Loucy (cell line): ENCODE data around the gene NPEPPS.
"Not testable (repeated sequence)": the region's sequence is repeated elsewhere in the genome, so short reads cannot be mapped to it uniquely, and the experiment has no call there.

Experiments
- H2AFZ ChIP-seq: fragments of 200-600 bp; sonication (generic); 2 replicates; pipeline ENCODE4 v1.6.0; 2016; ENCODE audit warnings: antibody characterized with exemption, mild to moderate bottlenecking, low read length, moderate library complexity
- H3F3A ChIP-seq: fragments of 200-600 bp; 2 replicates; pipeline ENCODE4 v1.6.0; 2016; ENCODE audit warnings: antibody characterized with exemption, low read depth, mild to moderate bottlenecking
- H3K27me3 ChIP-seq: fragments of 200-600 bp; sonication (generic); 2 replicates; pipeline ENCODE4 v1.6.1; 2014; ENCODE audit warnings: low read length, mild to moderate bottlenecking; ENCODE audit not compliant: insufficient read depth, poor library complexity, severe bottlenecking
- H3K36me3 ChIP-seq: fragments of 200-600 bp; sonication (generic); 2 replicates; pipeline ENCODE4 v1.6.1; 2016; ENCODE audit warnings: low read length; ENCODE audit not compliant: insufficient read depth
- H3K4me1 ChIP-seq: fragments of 200-600 bp; sonication (generic); 2 replicates; pipeline ENCODE4 v1.5.1; 2014; ENCODE audit warnings: low read length, mild to moderate bottlenecking; ENCODE audit not compliant: insufficient read depth, poor library complexity, severe bottlenecking
- H3K4me2 ChIP-seq: fragments of 200-600 bp; sonication (generic); 2 replicates; pipeline ENCODE4 v1.6.0; 2014; ENCODE audit warnings: antibody characterized with exemption, low read length, low read depth, mild to moderate bottlenecking; ENCODE audit not compliant: poor library complexity, severe bottlenecking
- H3K4me3 ChIP-seq: fragments of 200-600 bp; sonication (generic); 2 replicates; pipeline ENCODE4 v1.5.1; 2014; ENCODE audit warnings: low read length, mild to moderate bottlenecking, mixed read lengths; ENCODE audit not compliant: poor library complexity, severe bottlenecking
- H3K79me2 ChIP-seq: fragments of 200-600 bp; sonication (generic); 2 replicates; pipeline ENCODE4 v1.6.1; 2014; ENCODE audit warnings: low read length; ENCODE audit not compliant: insufficient read depth
- H3K9ac ChIP-seq: fragments of 200-600 bp; sonication (generic); 2 replicates; pipeline ENCODE4 v1.6.0; 2014; ENCODE audit warnings: mild to moderate bottlenecking, low read depth, low read length, moderate library complexity; ENCODE audit not compliant: poor library complexity, severe bottlenecking
- H3K9me2 ChIP-seq: fragments of 200-600 bp; sonication (generic); replicated peaks from 2 replicates; pipeline ENCODE4 v1.6.1; 2016; ENCODE audit warnings: low read depth, low read length, mixed read lengths
- H3K9me3 ChIP-seq: fragments of 200-600 bp; sonication (generic); 2 replicates; pipeline ENCODE4 v1.6.1; 2014; ENCODE audit warnings: mild to moderate bottlenecking, antibody characterized with exemption, low read length, low read depth; ENCODE audit not compliant: insufficient read depth
- H4K20me1 ChIP-seq: fragments of 200-600 bp; sonication (generic); 2 replicates; pipeline ENCODE4 v1.6.0; 2014; ENCODE audit warnings: antibody characterized with exemption, low read length, mild to moderate bottlenecking; ENCODE audit not compliant: insufficient read depth, poor library complexity, severe bottlenecking

Gene NPEPPS, protein sequence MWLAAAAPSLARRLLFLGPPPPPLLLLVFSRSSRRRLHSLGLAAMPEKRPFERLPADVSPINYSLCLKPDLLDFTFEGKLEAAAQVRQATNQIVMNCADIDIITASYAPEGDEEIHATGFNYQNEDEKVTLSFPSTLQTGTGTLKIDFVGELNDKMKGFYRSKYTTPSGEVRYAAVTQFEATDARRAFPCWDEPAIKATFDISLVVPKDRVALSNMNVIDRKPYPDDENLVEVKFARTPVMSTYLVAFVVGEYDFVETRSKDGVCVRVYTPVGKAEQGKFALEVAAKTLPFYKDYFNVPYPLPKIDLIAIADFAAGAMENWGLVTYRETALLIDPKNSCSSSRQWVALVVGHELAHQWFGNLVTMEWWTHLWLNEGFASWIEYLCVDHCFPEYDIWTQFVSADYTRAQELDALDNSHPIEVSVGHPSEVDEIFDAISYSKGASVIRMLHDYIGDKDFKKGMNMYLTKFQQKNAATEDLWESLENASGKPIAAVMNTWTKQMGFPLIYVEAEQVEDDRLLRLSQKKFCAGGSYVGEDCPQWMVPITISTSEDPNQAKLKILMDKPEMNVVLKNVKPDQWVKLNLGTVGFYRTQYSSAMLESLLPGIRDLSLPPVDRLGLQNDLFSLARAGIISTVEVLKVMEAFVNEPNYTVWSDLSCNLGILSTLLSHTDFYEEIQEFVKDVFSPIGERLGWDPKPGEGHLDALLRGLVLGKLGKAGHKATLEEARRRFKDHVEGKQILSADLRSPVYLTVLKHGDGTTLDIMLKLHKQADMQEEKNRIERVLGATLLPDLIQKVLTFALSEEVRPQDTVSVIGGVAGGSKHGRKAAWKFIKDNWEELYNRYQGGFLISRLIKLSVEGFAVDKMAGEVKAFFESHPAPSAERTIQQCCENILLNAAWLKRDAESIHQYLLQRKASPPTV

DNA sequence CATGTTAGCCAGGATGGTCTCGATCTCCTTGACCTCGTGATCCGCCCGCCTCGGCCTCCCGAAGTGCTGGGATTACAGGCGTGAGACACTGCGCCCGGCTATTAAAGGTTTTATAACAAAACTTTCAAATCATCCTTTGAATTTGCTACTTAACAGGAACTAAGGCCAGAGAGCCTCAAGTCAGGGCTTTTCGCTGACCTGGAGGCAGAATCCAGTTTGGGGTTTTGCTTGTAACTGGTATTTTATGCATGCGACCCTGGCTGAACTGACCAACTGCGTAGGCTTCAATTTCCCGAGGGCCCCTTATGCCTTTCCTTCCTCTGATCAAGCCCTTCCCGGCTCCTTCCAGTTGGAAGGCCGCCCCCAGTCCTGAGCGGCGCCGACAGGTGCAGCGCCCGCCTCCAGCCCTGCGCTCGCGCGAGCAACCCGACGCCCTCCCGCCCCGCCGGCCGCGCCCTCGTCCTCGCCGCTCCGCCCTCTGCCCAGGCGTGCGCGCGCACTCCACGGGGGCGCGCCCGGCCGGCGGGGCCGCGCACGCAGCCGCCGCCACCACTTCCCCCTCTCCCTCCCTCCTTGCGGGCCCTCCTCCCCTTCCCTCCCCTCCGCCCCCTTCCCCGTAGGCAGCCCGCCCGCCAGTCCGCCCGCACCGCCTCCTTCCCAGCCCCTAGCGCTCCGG, at the start of gene NPEPPS:
Gene NPEPPS (plus strand): TSS at position 552 of the 676 bp plus-strand sequence. CDS start 193 bp downstream, outside the sequence.
- not testable (repeated sequence) for H3K36me3 ChIP-seq, H4K20me1 ChIP-seq, H3K9me2 ChIP-seq, H3K9me3 ChIP-seq, H3K27me3 ChIP-seq, H3K4me1 ChIP-seq, H3F3A ChIP-seq
- Histone ChIP-seq H2AFZ (peak within 1 kb of the TSS; percentile 81), H3K4me2 (peak within 1 kb of the TSS; percentile 74), H3K4me3 (peak within 1 kb of the TSS; percentile 84), H3K79me2 (peaks cover 30% of the 10 kb centered on the region), H3K9ac (peak within 1 kb of the TSS; percentile 74)

GRCh38 chr17:47491841-47492212, 39.1 kb upstream of the NPEPPS start:
- H3K4me2 ChIP-seq = peak overlapping the region; percentile 83
- 0 out of 2 replicates have a peak overlapping the region, but pooled peaks have one; percentile 55 for H2AFZ ChIP-seq

DNA sequence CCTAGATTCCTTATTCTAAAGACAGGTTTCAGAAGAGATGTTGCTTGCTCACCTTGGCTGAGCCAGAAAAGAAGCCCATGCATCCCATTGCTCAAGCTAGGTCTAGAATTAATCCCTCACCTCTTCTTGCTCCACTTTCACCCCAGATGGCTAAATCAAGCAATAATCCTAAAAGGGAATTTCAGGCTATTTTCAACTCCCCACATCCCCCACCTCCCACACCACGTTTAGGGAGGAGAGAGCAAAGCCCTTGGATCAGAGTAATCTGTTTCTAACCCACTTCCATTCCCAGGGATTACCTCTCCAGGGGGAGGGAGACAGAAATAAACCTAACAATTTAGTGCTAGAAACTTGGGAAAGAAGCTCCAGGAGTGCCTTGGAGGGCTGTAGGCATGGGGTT, 31.8 kb upstream of the NPEPPS start:
- peaks cover 14% of the 10 kb centered on the region for H3K4me1 ChIP-seq
- not testable (repeated sequence) for H3K9me2 ChIP-seq, H4K20me1 ChIP-seq, H3K4me2 ChIP-seq, H3K36me3 ChIP-seq, H3K27me3 ChIP-seq, H3F3A ChIP-seq, H3K4me3 ChIP-seq, H3K9me3 ChIP-seq, H3K79me2 ChIP-seq, H3K9ac ChIP-seq, H2AFZ ChIP-seq

More at GRCh38 chr17:47491841-47492212, 39.1 kb upstream of the NPEPPS start:
- not testable (repeated sequence) for H3K79me2 ChIP-seq, H3K4me1 ChIP-seq, H3F3A ChIP-seq, H4K20me1 ChIP-seq, H3K36me3 ChIP-seq, H3K27me3 ChIP-seq, H3K9me2 ChIP-seq, H3K9me3 ChIP-seq
- Histone ChIP-seq H3K4me3 (peak overlapping the region; percentile 75), H3K9ac (peak overlapping the region; percentile 68)

GRCh38 chr17:47499494-47499893, 31.4 kb upstream of the NPEPPS start:
- H3K9ac ChIP-seq, H3K4me2 ChIP-seq, H3K4me3 ChIP-seq, H3K27me3 ChIP-seq, H3K9me2 ChIP-seq, H3K36me3 ChIP-seq, H3F3A ChIP-seq, H3K9me3 ChIP-seq, H3K79me2 ChIP-seq, H4K20me1 ChIP-seq, H2AFZ ChIP-seq: not testable (repeated sequence)
- H3K4me1 ChIP-seq = peaks cover 14% of the 10 kb centered on the region
